Epithelial cell of esophagus (primary cell): ENCODE data around the gene C5orf52.
"Not testable (repeated sequence)": the region's sequence is repeated elsewhere in the genome, so short reads cannot be mapped to it uniquely, and the experiment has no call there.

Experiments
- DNase-seq: peaks from one replicate; pipeline ENCODE4 v3.0.0; 2010; ENCODE audit warnings: low read depth
- H3K4me3 ChIP-seq: 2 replicates; pipeline ENCODE4 v1.5.1; 2011; ENCODE audit warnings: mild to moderate bottlenecking, low read length, control low read depth
- CTCF ChIP-seq: IDR thresholded peaks from 2 replicates; pipeline ENCODE4 v1.5.1; 2011; ENCODE audit warnings: low read depth, mild to moderate bottlenecking, low read length, control low read depth, inconsistent platforms; ENCODE audit not compliant: insufficient read depth; ENCODE audit errors: missing control alignments

C5orf52 gene

GRCh38 chr5:157710431-157710830 lies 39.1 kb downstream of the C5orf52 start:
- DNase-seq, result no peak
- TF ChIP-seq CTCF, result no peak
- H3K4me3 ChIP-seq, result no peak overlapping the region

- no peak for TF ChIP-seq CTCF
- H3K4me3 ChIP-seq, result no peak overlapping the region
- peak; percentile 65 for DNase-seq
Observed at GRCh38 chr5:157710882-157711281, 39.5 kb downstream of the C5orf52 start.

GRCh38 chr5:157713830-157714595 lies 42.7 kb downstream of the C5orf52 start:
- DNase-seq, result no peak
- no peak overlapping the region for H3K4me3 ChIP-seq
- no peak for TF ChIP-seq CTCF

- no peak overlapping the region for H3K4me3 ChIP-seq
- no peak for TF ChIP-seq CTCF
- DNase-seq, result peak; percentile 6
Observed at GRCh38 chr5:157714596-157714864, 43.2 kb downstream of the C5orf52 start.

GRCh38 chr5:157718519-157718918 lies 47.2 kb downstream of the C5orf52 start:
- TF ChIP-seq CTCF, result peak; percentile 59
- H3K4me3 ChIP-seq, result no peak overlapping the region
- peak; percentile 63 for DNase-seq

GRCh38 chr5:157719245-157719644 lies 47.9 kb downstream of the C5orf52 start:
- TF ChIP-seq CTCF, result no peak
- H3K4me3 ChIP-seq, result no peak overlapping the region
- DNase-seq, result no peak

- H3K4me3 ChIP-seq, result no peak overlapping the region
- TF ChIP-seq CTCF, result no peak
- DNase-seq, result no peak
Observed at GRCh38 chr5:157721159-157721558, 49.8 kb downstream of the C5orf52 start.

- DNase-seq, H3K4me3 ChIP-seq: not testable (repeated sequence)
Observed at GRCh38 chr5:157722895-157723294, 51.6 kb downstream of the C5orf52 start.

GRCh38 chr5:157726607-157727006 lies 55.3 kb downstream of the C5orf52 start:
- not testable (repeated sequence) for DNase-seq, H3K4me3 ChIP-seq

GRCh38 chr5:157727858-157728257 lies 56.5 kb downstream of the C5orf52 start:
- H3K4me3 ChIP-seq, DNase-seq: not testable (repeated sequence)
